ENCODE results near the gene RSBN1L. TPM values are rescaled to one million over a fixed set of nuclear protein-coding genes. Genes with fewer than 3 reads are reported as not detected.

RSBN1L gene
- total and polyA plus RNA-seq, 8 donors: 5.0 to 14.3 (median 8.9) TPM

DNA sequence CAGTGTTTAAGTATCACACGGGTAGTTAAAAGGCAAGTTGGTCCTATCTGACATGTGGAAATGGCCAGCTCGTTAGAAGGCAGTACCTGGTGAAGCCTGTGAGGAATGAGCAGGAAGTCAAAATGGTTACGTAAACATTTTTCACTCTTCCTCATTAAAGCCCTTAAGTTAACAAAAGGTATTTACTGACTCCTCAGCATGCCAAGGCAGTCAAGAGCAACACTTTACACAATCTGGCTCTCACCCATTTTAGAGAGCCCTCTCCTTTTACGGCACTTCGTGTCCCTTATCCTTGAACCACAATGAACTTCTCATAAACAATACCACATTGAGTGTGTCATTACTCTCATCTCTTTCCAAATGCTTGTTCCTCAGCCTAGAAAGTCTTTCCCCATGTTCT is 11.0 kb upstream of the RSBN1L start:
- DNase-seq (peak in 3 of 6 donors; percentile 37 to 57 (median 46)), ATAC-seq (peak; percentile 87 to 94 (median 88)), FAIRE-seq (no peak)
- Histone ChIP-seq H3K9me3 (no peaks in the 10 kb centered on the region), H3K4me1 (peaks cover 29 to 57% (median 47%) of the 10 kb centered on the region in 3 donors), H3K27me3 (no peaks in the 10 kb centered on the region), H3K4me3 (peak overlapping the region in 1 of 4 donors; percentile 16), H3K27ac (peak overlapping the region; percentile 61 to 85 (median 72)), H3K36me3 (no peaks in the 10 kb centered on the region)
- intact Hi-C loops (cut with DNase I): no loop called here
- WGBS, 2 donors: 4 to 6% methylated on average over 5 of the region's 5 CpGs
- TF ChIP-seq, protein P1, sequence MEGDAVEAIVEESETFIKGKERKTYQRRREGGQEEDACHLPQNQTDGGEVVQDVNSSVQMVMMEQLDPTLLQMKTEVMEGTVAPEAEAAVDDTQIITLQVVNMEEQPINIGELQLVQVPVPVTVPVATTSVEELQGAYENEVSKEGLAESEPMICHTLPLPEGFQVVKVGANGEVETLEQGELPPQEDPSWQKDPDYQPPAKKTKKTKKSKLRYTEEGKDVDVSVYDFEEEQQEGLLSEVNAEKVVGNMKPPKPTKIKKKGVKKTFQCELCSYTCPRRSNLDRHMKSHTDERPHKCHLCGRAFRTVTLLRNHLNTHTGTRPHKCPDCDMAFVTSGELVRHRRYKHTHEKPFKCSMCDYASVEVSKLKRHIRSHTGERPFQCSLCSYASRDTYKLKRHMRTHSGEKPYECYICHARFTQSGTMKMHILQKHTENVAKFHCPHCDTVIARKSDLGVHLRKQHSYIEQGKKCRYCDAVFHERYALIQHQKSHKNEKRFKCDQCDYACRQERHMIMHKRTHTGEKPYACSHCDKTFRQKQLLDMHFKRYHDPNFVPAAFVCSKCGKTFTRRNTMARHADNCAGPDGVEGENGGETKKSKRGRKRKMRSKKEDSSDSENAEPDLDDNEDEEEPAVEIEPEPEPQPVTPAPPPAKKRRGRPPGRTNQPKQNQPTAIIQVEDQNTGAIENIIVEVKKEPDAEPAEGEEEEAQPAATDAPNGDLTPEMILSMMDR (IDR thresholded peaks at IDR 0.05): no peak

DNA sequence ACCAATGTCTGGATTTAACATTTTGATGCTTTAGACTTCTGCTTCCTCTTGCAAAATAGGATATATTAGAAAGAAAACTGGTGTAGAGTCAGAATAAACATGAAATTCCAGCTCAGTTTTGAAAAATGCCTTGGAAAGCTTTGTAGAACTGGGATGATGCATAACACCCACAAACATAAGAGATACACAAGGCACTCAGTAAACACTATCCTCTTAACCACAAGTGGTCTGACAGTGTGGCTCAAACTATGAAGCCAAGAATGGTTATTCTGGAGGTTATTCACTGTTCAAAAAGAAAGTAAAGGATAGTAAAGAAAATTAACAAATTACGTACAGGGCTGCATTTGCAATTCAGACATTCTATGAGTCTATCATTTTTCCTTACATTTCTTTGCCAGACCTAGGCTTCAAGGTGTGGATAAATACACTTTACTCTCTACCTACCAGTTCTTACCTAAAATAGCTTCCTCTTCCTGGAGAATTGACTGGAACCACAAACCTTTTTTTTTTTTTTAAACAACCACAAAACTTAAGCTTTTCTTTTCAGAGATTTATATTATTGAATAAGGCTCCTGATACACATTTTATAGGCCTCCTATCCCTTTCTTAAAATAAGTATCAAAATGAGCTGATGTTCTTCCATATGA is 9.0 kb upstream of the RSBN1L start:
- intact Hi-C loops (cut with DNase I): no loop called here
- Histone ChIP-seq H3K4me3 (no peak overlapping the region), H3K4me1 (peaks cover 30 to 54% (median 33%) of the 10 kb centered on the region in 3 donors), H3K27ac (peak overlapping the region in 2 of 4 donors; percentile 74 to 85), H3K9me3 (no peaks in the 10 kb centered on the region), H3K36me3 (no peaks in the 10 kb centered on the region), H3K27me3 (no peaks in the 10 kb centered on the region)
- no peak for FAIRE-seq
- 82 to 87% methylated on average over 1 of the region's 1 CpG for WGBS, 2 donors
- TF ChIP-seq, protein P1 (IDR thresholded peaks at IDR 0.05): no peak
- DNase-seq: no peak
- ATAC-seq: no peak

DNA sequence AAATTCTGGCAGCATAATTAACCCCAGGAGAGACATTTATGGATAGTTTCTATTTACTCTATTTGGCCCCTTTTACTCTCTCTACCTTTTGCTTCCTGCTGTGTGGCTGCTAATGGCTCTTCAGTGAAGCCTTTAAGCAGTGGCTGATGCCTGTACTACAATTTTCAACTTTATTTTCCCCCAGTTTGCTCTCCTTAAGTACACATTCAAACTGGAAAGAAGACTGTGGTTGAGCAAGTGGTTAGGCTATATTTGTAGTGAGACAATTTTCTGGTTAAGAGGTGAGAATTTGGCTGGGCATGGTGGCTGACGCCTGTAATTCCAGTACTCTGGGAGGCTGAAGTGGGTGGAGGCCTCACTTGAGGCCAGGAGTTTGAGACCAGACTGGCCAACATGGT is 8.5 kb upstream of the RSBN1L start:
- no peak for DNase-seq
- Histone ChIP-seq H3K27me3 (no peaks in the 10 kb centered on the region), H3K9me3 (no peaks in the 10 kb centered on the region), H3K36me3 (no peaks in the 10 kb centered on the region), H3K4me3 (no peak overlapping the region), H3K27ac (peak overlapping the region in 2 of 4 donors; percentile 74 to 85), H3K4me1 (peaks cover 30 to 54% (median 37%) of the 10 kb centered on the region in 3 donors)
- ATAC-seq: no peak
- TF ChIP-seq, protein P1 (IDR thresholded peaks at IDR 0.05): no peak
- intact Hi-C loops (cut with DNase I): no loop called here
- 94 to 98% methylated on average over 1 of the region's 1 CpG for WGBS, 2 donors
- FAIRE-seq: no peak

- no peaks in the 10 kb centered on the region for H3K9me3 ChIP-seq
- TF ChIP-seq, protein P1 (IDR thresholded peaks at IDR 0.05): no peak
- DNase-seq: no peak
- H3K27me3 ChIP-seq: no peaks in the 10 kb centered on the region
- peak in 3 of 4 donors; percentile 1 to 10 (median 5) for ATAC-seq
- H3K36me3 ChIP-seq: no peaks in the 10 kb centered on the region
- no peak overlapping the region for H3K4me3 ChIP-seq
- no peak for FAIRE-seq
- intact Hi-C loops (cut with DNase I): no loop called here
- H3K27ac ChIP-seq: peak overlapping the region in 3 of 4 donors; percentile 4 to 63 (median 62)
- peaks cover 19 to 48% (median 22%) of the 10 kb centered on the region in 3 donors for H3K4me1 ChIP-seq
- WGBS, 2 donors: 31 to 37% methylated on average over 8 of the region's 8 CpGs
Measured at GRCh38 chr7:77690289-77690688, 6.0 kb upstream of the RSBN1L start.

DNA sequence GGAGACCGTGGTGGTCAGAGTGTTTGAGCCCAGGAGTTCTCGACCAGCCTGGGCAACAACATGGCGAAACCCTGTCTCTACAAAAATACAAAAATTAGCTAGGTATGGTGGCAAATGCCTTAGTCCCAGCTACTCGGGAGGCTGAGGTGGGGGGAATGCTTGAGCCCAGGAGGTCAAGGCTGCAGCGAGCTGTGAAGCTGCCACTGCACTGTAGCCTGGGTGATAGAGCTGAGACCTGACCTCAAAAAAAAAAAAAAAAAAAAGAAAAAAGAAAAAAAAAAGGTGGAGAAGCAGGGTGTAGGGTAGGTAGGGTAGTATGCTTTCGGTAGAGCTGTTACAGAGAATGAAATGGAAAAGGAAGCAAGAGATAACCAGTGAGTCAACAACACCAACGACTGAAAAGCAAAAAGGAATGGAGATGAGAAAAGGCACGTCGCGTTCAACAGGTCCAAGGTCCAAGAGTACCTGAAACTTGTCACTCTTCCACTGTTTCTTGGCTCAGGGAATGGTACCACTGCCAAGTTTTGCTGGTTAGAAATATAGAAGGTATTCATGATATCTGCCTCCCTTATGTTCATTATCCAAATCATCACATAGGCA is 4.3 kb upstream of the RSBN1L start:
- H3K27me3 ChIP-seq: no peaks in the 10 kb centered on the region
- FAIRE-seq: no peak
- TF ChIP-seq, protein P1 (IDR thresholded peaks at IDR 0.05): no peak
- H3K36me3 ChIP-seq: no peaks in the 10 kb centered on the region
- H3K9me3 ChIP-seq: no peaks in the 10 kb centered on the region
- ATAC-seq: peak; percentile 30 to 39 (median 34)
- intact Hi-C loops (cut with DNase I): no loop called here
- WGBS, 2 donors: 28 to 36% methylated on average over 10 of the region's 10 CpGs
- peak overlapping the region in 2 of 4 donors; percentile 96 to 98 for H3K4me3 ChIP-seq
- H3K4me1 ChIP-seq: peaks cover 12 to 35% (median 19%) of the 10 kb centered on the region in 3 donors
- H3K27ac ChIP-seq: peak overlapping the region in 3 of 4 donors; percentile 38 to 82 (median 76)
- DNase-seq: peak in 3 of 6 donors; percentile 57 to 68 (median 63)
